Natural killer cell (primary cell): ENCODE data around the gene EMX1. TPM values are rescaled to one million over a fixed set of nuclear protein-coding genes. Genes with fewer than 3 reads are reported as not detected.

Experiments
- ATAC-seq, 3 donors: fragments of 150-1000 bp in 2 of 3; fragments of 200-7000 bp in 1 of 3; cut with Tn5 transposase; 1 replicate in 1 of 3; 2 replicates in 2 of 3; pipeline ENCODE4 v1.10.0; 2021; ENCODE audit warnings: mild to moderate bottlenecking in 2 of 3, moderate library complexity in 2 of 3
- DNase-seq, 2 donors: peaks; one replicate each; pipeline versions ENCODE4 v3.0.0 to v3.0.0-alpha.2; 2013 to 2021; ENCODE audit warnings: mixed read lengths in 1 of 2
- H3K27ac ChIP-seq: one replicate; pipeline ENCODE4 v1.5.1; 2013; ENCODE audit warnings: mild to moderate bottlenecking, low read length
- H3K27me3 ChIP-seq: one replicate; pipeline ENCODE4 v1.6.1; 2013; ENCODE audit warnings: low read length; ENCODE audit not compliant: control insufficient read depth, insufficient read depth
- H3K36me3 ChIP-seq: one replicate; pipeline ENCODE4 v1.6.1; 2013; ENCODE audit warnings: low read length; ENCODE audit not compliant: control insufficient read depth, insufficient read depth
- H3K4me1 ChIP-seq: one replicate; pipeline ENCODE4 v1.6.1; 2013; ENCODE audit warnings: low read length; ENCODE audit not compliant: control insufficient read depth, insufficient read depth
- H3K4me3 ChIP-seq: one replicate; pipeline ENCODE4 v1.5.1; 2013; ENCODE audit warnings: low read length
- H3K9me3 ChIP-seq: one replicate; pipeline ENCODE4 v1.6.1; 2013; ENCODE audit warnings: low read length; ENCODE audit not compliant: control insufficient read depth, insufficient read depth
- H3K27ac Mint-ChIP-seq, 2 donors: one replicate each; pipeline ENCODE4 v1.8.0; 2022; ENCODE audit warnings: mild to moderate bottlenecking in 2 of 2, mixed read lengths in 2 of 2, moderate library complexity in 1 of 2
- H3K27me3 Mint-ChIP-seq, 2 donors: one replicate each; pipeline ENCODE4 v1.8.0; 2022; ENCODE audit warnings: low read depth in 2 of 2, mixed read lengths in 2 of 2
- H3K36me3 Mint-ChIP-seq: one replicate; pipeline ENCODE4 v1.8.0; 2022; ENCODE audit warnings: mixed read lengths
- H3K4me1 Mint-ChIP-seq, 2 donors: one replicate each; pipeline ENCODE4 v1.8.0; 2022; ENCODE audit warnings: mixed read lengths in 2 of 2
- H3K4me3 Mint-ChIP-seq: one replicate; pipeline ENCODE4 v1.8.0; 2022; ENCODE audit warnings: mild to moderate bottlenecking, moderate library complexity, mixed read lengths
- H3K9me3 Mint-ChIP-seq, 2 donors: one replicate each; pipeline ENCODE4 v1.8.0; 2022; ENCODE audit warnings: mixed read lengths in 2 of 2
- CTCF ChIP-seq: fragments of 200-600 bp; IDR thresholded peaks from one replicate; pipeline ENCODE4 v1.8.0; 2022; ENCODE audit warnings: antibody characterized with exemption
- WGBS: methylation state at CpG from one replicate; pipeline ENCODE4 v1.1.7; 2013; ENCODE audit warnings: missing lambda C conversion rate; ENCODE audit not compliant: insufficient coverage; 5-methylcytosine and 5-hydroxymethylcytosine counted together
- intact Hi-C: fragments of 100-400 bp; cut with micrococcal nuclease; formaldehyde crosslinking; loops from one replicate; pipeline ENCODE4 v1.14.2; 2022
- total RNA-seq, 4 donors: library from RNA; stranded (reverse); fragments of 120-200 nt in 1 of 4; gene quantifications; one replicate each; pipeline versions ENCODE4 v1.2.3 to v1.2.4, GENCODE V29; 2013 to 2022

The EMX1 gene
- total RNA-seq, 3 donors from 2014 or later (not counting 1 experiment from before 2014, with no cell fraction given): not detected

- Histone ChIP-seq H3K9me3 (no peaks in the 10 kb centered on the region), H3K4me3 (no peak overlapping the region), H3K4me1 (no peaks in the 10 kb centered on the region), H3K27me3 (no peaks in the 10 kb centered on the region), H3K36me3 (no peaks in the 10 kb centered on the region), H3K27ac (no peak overlapping the region)
- DNase-seq (no peak), ATAC-seq (no peak)
- Mint-ChIP-seq H3K4me1 (no peaks in the 10 kb centered on the region), H3K27ac (no peak overlapping the region), H3K27me3 (no peaks in the 10 kb centered on the region), H3K4me3 (no peak overlapping the region), H3K36me3 (no peaks in the 10 kb centered on the region), H3K9me3 (no peaks in the 10 kb centered on the region)
- intact Hi-C loops: no loop called here
- 80% methylated on average over 2 of the region's 2 CpGs for WGBS
- no peak for TF ChIP-seq CTCF
Observed at GRCh38 chr2:72974436-72974754, 57.1 kb downstream of the EMX1 start.

- no peak overlapping the region for H3K27ac Mint-ChIP-seq
- intact Hi-C loops: no loop called here
Observed at GRCh38 chr2:72975017-72975416, 57.7 kb downstream of the EMX1 start.

GRCh38 chr2:72979896-72980295 lies 62.6 kb downstream of the EMX1 start:
- intact Hi-C loops: no loop called here
- H3K27me3 Mint-ChIP-seq: no peaks in the 10 kb centered on the region
- DNase-seq (no peak), ATAC-seq (peak in 1 of 3 donors; percentile 45)
- no peak for TF ChIP-seq CTCF
- WGBS: 0% methylated on average over 1 of the region's 3 CpGs
- H3K36me3 Mint-ChIP-seq: no peaks in the 10 kb centered on the region
- no peak overlapping the region for H3K27ac ChIP-seq
- H3K4me3 Mint-ChIP-seq: no peak overlapping the region
- no peaks in the 10 kb centered on the region for H3K4me1 ChIP-seq
- peaks cover 0 to 6% of the 10 kb centered on the region in 2 donors for H3K4me1 Mint-ChIP-seq
- no peaks in the 10 kb centered on the region for H3K36me3 ChIP-seq
- H3K27me3 ChIP-seq: no peaks in the 10 kb centered on the region
- H3K9me3 ChIP-seq: no peaks in the 10 kb centered on the region
- H3K9me3 Mint-ChIP-seq: no peaks in the 10 kb centered on the region
- no peak overlapping the region for H3K27ac Mint-ChIP-seq
- H3K4me3 ChIP-seq: no peak overlapping the region

More at GRCh38 chr2:72975017-72975416, 57.7 kb downstream of the EMX1 start:
- Mint-ChIP-seq H3K4me1 (peaks cover 0 to 2% of the 10 kb centered on the region in 2 donors), H3K36me3 (no peaks in the 10 kb centered on the region), H3K27me3 (no peaks in the 10 kb centered on the region), H3K9me3 (no peaks in the 10 kb centered on the region), H3K4me3 (no peak overlapping the region)
- Histone ChIP-seq H3K36me3 (no peaks in the 10 kb centered on the region), H3K27ac (no peak overlapping the region), H3K27me3 (no peaks in the 10 kb centered on the region), H3K9me3 (no peaks in the 10 kb centered on the region), H3K4me1 (no peaks in the 10 kb centered on the region), H3K4me3 (no peak overlapping the region)
- no peak for ATAC-seq
- 84% methylated on average over 3 of the region's 3 CpGs for WGBS
- no peak for TF ChIP-seq CTCF
- no peak for DNase-seq

- H3K27ac Mint-ChIP-seq: no peak overlapping the region
- H3K36me3 ChIP-seq: no peaks in the 10 kb centered on the region
- H3K4me3 Mint-ChIP-seq: no peak overlapping the region
- DNase-seq (no peak), ATAC-seq (no peak)
- peaks cover 0 to 6% of the 10 kb centered on the region in 2 donors for H3K4me1 Mint-ChIP-seq
- H3K36me3 Mint-ChIP-seq: no peaks in the 10 kb centered on the region
- H3K4me1 ChIP-seq: no peaks in the 10 kb centered on the region
- no peaks in the 10 kb centered on the region for H3K27me3 Mint-ChIP-seq
- no peaks in the 10 kb centered on the region for H3K27me3 ChIP-seq
- no peak overlapping the region for H3K27ac ChIP-seq
- H3K4me3 ChIP-seq: no peak overlapping the region
- no peaks in the 10 kb centered on the region for H3K9me3 Mint-ChIP-seq
- intact Hi-C loops: no loop called here
- WGBS: 94% methylated on average over 11 of the region's 11 CpGs
- TF ChIP-seq CTCF: no peak
- no peaks in the 10 kb centered on the region for H3K9me3 ChIP-seq
Observed at GRCh38 chr2:72980535-72981217, 63.4 kb downstream of the EMX1 start.
